Naive B cell (primary cell): ENCODE data around the gene ZNF687. TPM values are rescaled to one million over a fixed set of nuclear protein-coding genes. Genes with fewer than 3 reads are reported as not detected.

ENCODE experiments used
- ATAC-seq, 2 donors: fragments of 150-1000 bp; cut with Tn5 transposase; 2 replicates each; pipeline ENCODE4 v1.10.0; 2021; ENCODE audit warnings: low read depth in 2 of 2, mild to moderate bottlenecking in 2 of 2, moderate library complexity in 2 of 2
- DNase-seq: peaks from one replicate; pipeline ENCODE4 v3.0.0; 2022
- H3K27ac Mint-ChIP-seq, 6 donors: one replicate each; pipeline ENCODE4 v1.8.0; 2020 to 2022; ENCODE audit warnings: mild to moderate bottlenecking in 6 of 6, mixed read lengths in 6 of 6, moderate library complexity in 5 of 6, inconsistent platforms in 2 of 6
- H3K27me3 Mint-ChIP-seq, 3 donors: one replicate each; pipeline ENCODE4 v1.8.0; 2021 to 2022; ENCODE audit warnings: mixed read lengths in 3 of 3, mild to moderate bottlenecking in 1 of 3
- H3K36me3 Mint-ChIP-seq, 2 donors: one replicate each; pipeline ENCODE4 v1.8.0; 2020 to 2022; ENCODE audit warnings: mixed read lengths in 2 of 2, inconsistent platforms in 1 of 2, mild to moderate bottlenecking in 1 of 2
- H3K4me1 Mint-ChIP-seq, 3 donors: one replicate each; pipeline ENCODE4 v1.8.0; 2020 to 2022; ENCODE audit warnings: mixed read lengths in 3 of 3, inconsistent platforms in 1 of 3, mild to moderate bottlenecking in 1 of 3, moderate library complexity in 1 of 3
- H3K4me3 Mint-ChIP-seq, 8 donors: one replicate each; pipeline ENCODE4 v1.8.0; 2020 to 2022; ENCODE audit warnings: mild to moderate bottlenecking in 8 of 8, mixed read lengths in 8 of 8, moderate library complexity in 8 of 8, inconsistent platforms in 2 of 8
- H3K9me3 Mint-ChIP-seq, 7 donors: one replicate each; pipeline ENCODE4 v1.8.0; 2020 to 2022; ENCODE audit warnings: mixed read lengths in 7 of 7, mild to moderate bottlenecking in 5 of 7, inconsistent platforms in 2 of 7, moderate library complexity in 1 of 7
- polyA plus RNA-seq, 6 donors: library from polyadenylated mRNA; unstranded; fragments of 300-500 nt; fragmentation: Illumina TruSeq; gene quantifications; one replicate each; pipeline ENCODE4 v1.2.3, GENCODE V29; 2021; ENCODE audit warnings: low read depth in 6 of 6

The ZNF687 gene
- polyA plus RNA-seq, 6 donors from 2014 or later, result 0.08 to 2.6 (median 1.6) TPM

GRCh38 chr1:151287767-151288500, 5.8 kb downstream of the ZNF687 start:
- Mint-ChIP-seq H3K4me1 (peaks cover 37 to 70% (median 40%) of the 10 kb centered on the region in 3 donors), H3K27ac (peak overlapping the region in 3 of 6 donors; percentile 39 to 99 (median 47))

GRCh38 chr1:151288502-151288901, 6.4 kb downstream of the ZNF687 start:
- no peak for ATAC-seq
- DNase-seq, result no peak
- no peak overlapping the region for H3K4me3 Mint-ChIP-seq
- H3K36me3 Mint-ChIP-seq, result peaks cover 0 to 10% of the 10 kb centered on the region in 2 donors
- peaks cover 35 to 67% (median 38%) of the 10 kb centered on the region in 3 donors for H3K4me1 Mint-ChIP-seq
- H3K9me3 Mint-ChIP-seq, result no peaks in the 10 kb centered on the region
- peak overlapping the region in 3 of 6 donors; percentile 40 to 99 (median 47) for H3K27ac Mint-ChIP-seq
- H3K27me3 Mint-ChIP-seq, result no peaks in the 10 kb centered on the region

More at GRCh38 chr1:151287767-151288500, 5.8 kb downstream of the ZNF687 start:
- no peak overlapping the region for H3K4me3 Mint-ChIP-seq
- peaks cover 0 to 9% of the 10 kb centered on the region in 2 donors for H3K36me3 Mint-ChIP-seq
- ATAC-seq (no peak), DNase-seq (no peak)
- no peaks in the 10 kb centered on the region for H3K27me3 Mint-ChIP-seq
- H3K9me3 Mint-ChIP-seq, result no peaks in the 10 kb centered on the region

- ATAC-seq, result no peak
- DNase-seq, result no peak
- Mint-ChIP-seq H3K9me3 (no peaks in the 10 kb centered on the region), H3K27ac (peak overlapping the region in 4 of 6 donors; percentile 7 to 56 (median 47)), H3K4me3 (no peak overlapping the region), H3K4me1 (peaks cover 27 to 59% (median 35%) of the 10 kb centered on the region in 3 donors), H3K27me3 (no peaks in the 10 kb centered on the region), H3K36me3 (peaks cover 0 to 19% of the 10 kb centered on the region in 2 donors)
Measured at GRCh38 chr1:151289080-151289935, 7.2 kb downstream of the ZNF687 start.

DNA sequence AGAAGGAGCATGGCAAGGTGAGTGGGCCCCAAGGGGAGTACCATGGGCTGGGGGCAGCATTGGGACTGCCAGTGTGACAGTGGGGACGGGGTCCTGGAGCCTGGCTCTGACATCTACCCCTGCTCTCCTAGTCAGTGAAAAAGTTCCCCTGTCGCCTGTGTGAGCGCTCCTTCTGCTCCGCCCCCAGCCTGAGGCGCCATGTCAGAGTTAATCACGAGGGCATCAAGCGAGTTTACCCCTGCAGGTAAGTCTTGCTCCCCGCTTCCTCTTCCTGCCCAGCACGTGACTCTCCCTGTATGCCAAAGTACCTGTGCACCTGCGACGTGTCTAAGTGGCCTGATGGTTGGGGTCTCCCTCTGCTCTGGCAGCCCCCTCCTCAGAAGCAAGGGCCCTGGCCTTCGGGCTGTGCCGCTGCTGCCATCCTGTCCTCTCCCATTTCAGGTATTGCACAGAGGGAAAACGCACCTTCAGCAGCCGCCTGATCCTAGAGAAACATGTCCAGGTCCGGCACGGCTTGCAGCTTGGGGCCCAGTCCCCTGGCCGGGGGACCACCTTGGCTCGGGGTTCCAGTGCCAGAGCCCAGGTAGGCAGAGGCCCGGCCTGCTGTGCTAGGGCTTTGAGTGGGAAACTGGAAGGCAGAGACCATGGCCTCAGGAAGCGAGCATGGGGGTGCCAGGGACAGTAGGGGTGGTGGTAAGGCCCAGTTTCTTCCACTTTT, 8.1 kb downstream of the ZNF687 start:
- Mint-ChIP-seq H3K4me1 (peaks cover 24 to 50% (median 28%) of the 10 kb centered on the region in 3 donors), H3K36me3 (peaks cover 0 to 20% of the 10 kb centered on the region in 2 donors), H3K9me3 (no peaks in the 10 kb centered on the region), H3K27me3 (no peaks in the 10 kb centered on the region), H3K27ac (peak overlapping the region in 3 of 6 donors; percentile 47 to 62 (median 56)), H3K4me3 (peak overlapping the region in 1 of 8 donors; percentile 69)
- DNase-seq (no peak), ATAC-seq (no peak)

GRCh38 chr1:151290709-151291303, 8.7 kb downstream of the ZNF687 start:
- Mint-ChIP-seq H3K27ac (peak overlapping the region in 2 of 6 donors; percentile 47 to 56), H3K4me1 (peaks cover 24 to 44% (median 24%) of the 10 kb centered on the region in 3 donors), H3K36me3 (peaks cover 0 to 20% of the 10 kb centered on the region in 2 donors), H3K9me3 (no peaks in the 10 kb centered on the region), H3K27me3 (no peaks in the 10 kb centered on the region), H3K4me3 (peak overlapping the region in 1 of 8 donors; percentile 25)
- ATAC-seq, result no peak
- no peak for DNase-seq

DNA sequence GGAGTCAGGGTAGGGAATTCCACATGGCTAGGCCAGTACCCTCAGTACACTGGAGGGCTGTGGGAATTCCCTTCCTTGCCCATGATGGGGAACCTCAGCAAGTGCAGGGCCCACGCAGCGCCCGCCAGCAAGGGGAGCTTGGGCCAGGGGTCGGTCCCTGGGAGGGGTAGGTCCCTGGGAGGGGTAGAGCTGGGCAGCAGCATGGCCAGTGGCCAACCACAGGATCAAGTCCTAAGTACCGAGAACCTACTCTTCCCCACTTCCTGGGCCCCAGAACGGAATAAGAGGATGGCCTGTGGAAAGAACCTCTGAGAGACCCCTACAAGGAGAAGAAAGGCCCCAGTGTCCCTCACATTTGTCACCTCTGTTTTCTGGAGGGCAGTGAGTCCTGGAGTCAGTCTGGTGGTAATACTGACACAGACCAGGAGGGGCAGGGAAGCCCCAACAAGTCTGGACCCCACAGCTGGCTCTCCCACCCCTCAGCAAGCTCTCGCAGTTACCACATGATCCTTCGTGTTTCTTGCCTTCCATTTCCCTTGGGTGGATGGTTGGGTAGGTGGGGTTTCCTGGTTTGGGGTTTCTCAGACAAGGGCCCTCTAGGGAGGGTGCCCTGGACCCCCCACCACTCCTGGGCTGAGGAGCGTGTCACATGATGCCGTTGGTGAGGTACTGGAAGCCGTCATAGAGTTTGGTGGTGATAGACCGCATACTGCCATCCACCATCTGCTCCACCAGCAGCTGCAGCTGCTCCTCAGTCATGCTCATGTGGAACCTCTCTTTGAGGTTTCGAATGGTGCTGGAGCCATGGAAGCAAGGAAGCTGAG, 10.3 kb downstream of the ZNF687 start:
- Mint-ChIP-seq H3K4me3 (peak overlapping the region in 3 of 8 donors; percentile 31 to 53 (median 40)), H3K27ac (peak overlapping the region; percentile 57 to 94 (median 86)), H3K36me3 (peaks cover 0 to 20% of the 10 kb centered on the region in 2 donors), H3K27me3 (no peaks in the 10 kb centered on the region), H3K4me1 (peaks cover 24 to 32% (median 24%) of the 10 kb centered on the region in 3 donors), H3K9me3 (no peaks in the 10 kb centered on the region)
- DNase-seq, result peak; percentile 12
- ATAC-seq, result peak; percentile 65 to 78

- DNase-seq (no peak), ATAC-seq (peak in 1 of 2 donors; percentile 29)
- Mint-ChIP-seq H3K36me3 (peaks cover 0 to 22% of the 10 kb centered on the region in 2 donors), H3K9me3 (no peaks in the 10 kb centered on the region), H3K27me3 (no peaks in the 10 kb centered on the region), H3K27ac (peak overlapping the region in 5 of 6 donors; percentile 57 to 94 (median 92)), H3K4me3 (peak overlapping the region in 1 of 8 donors; percentile 10), H3K4me1 (peaks cover 24 to 31% (median 24%) of the 10 kb centered on the region in 3 donors)
Measured at GRCh38 chr1:151293093-151293492, 11.0 kb downstream of the ZNF687 start.

DNA sequence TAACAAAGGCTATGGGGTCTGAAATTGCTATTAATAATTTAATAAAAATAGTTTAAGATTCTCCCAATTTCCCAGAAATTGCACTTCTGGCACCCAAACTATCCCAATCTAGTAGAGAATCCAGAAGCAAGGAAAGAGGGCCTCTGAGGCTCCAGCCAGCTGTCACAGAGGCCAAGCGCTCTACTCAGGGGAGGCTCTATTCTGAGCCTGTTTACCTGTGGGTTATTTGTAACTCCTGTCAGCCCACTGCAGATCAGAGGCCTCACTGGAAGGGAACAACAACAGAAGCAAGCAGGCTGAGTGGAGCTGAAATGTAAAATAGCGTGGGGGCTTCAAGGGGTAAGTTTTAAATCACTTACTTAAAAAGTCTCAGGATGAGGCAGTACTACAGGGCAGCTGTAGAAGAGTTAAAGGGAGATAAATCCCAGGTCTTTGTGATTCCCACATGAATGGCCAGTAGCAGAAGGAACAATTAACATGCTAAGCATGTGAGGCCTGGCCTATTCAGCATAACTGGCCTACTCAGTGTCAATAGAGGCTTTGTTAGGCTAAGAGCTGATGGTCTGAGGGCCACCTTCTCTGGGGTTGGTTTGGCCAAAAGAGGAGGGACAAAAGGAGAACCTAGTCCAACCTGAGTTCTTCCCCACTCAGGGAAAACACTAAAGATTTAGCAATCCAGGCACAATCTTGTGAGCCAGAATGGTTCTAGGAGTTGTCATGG, 12.8 kb downstream of the ZNF687 start:
- Mint-ChIP-seq H3K9me3 (no peaks in the 10 kb centered on the region), H3K4me3 (no peak overlapping the region), H3K36me3 (peaks cover 4 to 24% of the 10 kb centered on the region in 2 donors), H3K4me1 (peaks cover 12 to 13% (median 13%) of the 10 kb centered on the region in 3 donors), H3K27me3 (no peaks in the 10 kb centered on the region), H3K27ac (peak overlapping the region in 2 of 6 donors; percentile 74 to 84)
- ATAC-seq (no peak), DNase-seq (no peak)

DNA sequence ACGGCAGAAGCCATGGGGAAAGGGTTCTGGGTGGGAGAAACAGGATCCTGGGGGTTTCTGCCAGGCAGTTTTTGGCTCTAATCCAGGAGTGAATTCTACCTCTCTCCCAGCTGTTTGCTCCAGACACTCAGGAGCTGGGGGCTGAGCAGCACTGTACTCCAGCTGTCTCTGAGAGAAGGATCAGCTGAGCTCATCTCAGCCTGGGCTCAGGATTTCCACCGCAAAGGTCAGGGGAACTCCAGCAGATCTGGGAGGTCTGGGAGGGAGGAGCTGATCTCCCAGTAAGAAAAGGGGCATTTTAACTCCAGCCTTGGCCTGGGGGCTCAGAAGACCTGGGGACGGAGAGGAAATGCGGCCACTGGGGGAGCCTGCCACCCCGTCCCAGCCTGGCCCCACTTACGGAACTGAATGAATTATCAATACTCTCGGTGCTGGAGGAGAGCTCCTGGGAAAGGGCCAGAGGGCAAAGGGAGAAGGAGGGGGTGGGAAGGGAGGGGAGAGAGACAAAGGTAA, 27.8 kb downstream of the ZNF687 start:
- H3K4me3 Mint-ChIP-seq, result no peak overlapping the region
- peaks cover 17 to 32% (median 29%) of the 10 kb centered on the region in 3 donors for H3K4me1 Mint-ChIP-seq
- ATAC-seq (no peak), DNase-seq (no peak)
- H3K27ac Mint-ChIP-seq, result peak overlapping the region in 1 of 6 donors; percentile 49
- H3K9me3 Mint-ChIP-seq, result no peaks in the 10 kb centered on the region
- peaks cover 39 to 40% of the 10 kb centered on the region in 2 donors for H3K36me3 Mint-ChIP-seq
- H3K27me3 Mint-ChIP-seq, result no peaks in the 10 kb centered on the region

- peaks cover 20 to 32% (median 24%) of the 10 kb centered on the region in 3 donors for H3K4me1 Mint-ChIP-seq
- no peaks in the 10 kb centered on the region for H3K27me3 Mint-ChIP-seq
- no peaks in the 10 kb centered on the region for H3K9me3 Mint-ChIP-seq
- no peak overlapping the region for H3K4me3 Mint-ChIP-seq
- peak overlapping the region in 3 of 6 donors; percentile 39 to 65 (median 54) for H3K27ac Mint-ChIP-seq
- DNase-seq (no peak), ATAC-seq (no peak)
- H3K36me3 Mint-ChIP-seq, result peaks cover 29 to 30% of the 10 kb centered on the region in 2 donors
Measured at GRCh38 chr1:151311011-151311410, 28.9 kb downstream of the ZNF687 start.

- Mint-ChIP-seq H3K4me1 (peaks cover 20 to 32% (median 24%) of the 10 kb centered on the region in 3 donors), H3K36me3 (peaks cover 22 to 25% of the 10 kb centered on the region in 2 donors), H3K27me3 (no peaks in the 10 kb centered on the region), H3K4me3 (no peak overlapping the region), H3K9me3 (no peaks in the 10 kb centered on the region), H3K27ac (peak overlapping the region in 3 of 6 donors; percentile 39 to 65 (median 53))
- DNase-seq (no peak), ATAC-seq (no peak)
Measured at GRCh38 chr1:151311589-151312331, 29.7 kb downstream of the ZNF687 start.
